Thyroid gland (tissue), 4 donors: ENCODE results near the gene AGBL2.
"Not testable (repeated sequence)": the region's sequence is repeated elsewhere in the genome, so short reads cannot be mapped to it uniquely, and the experiment has no call there.

Experiments used
- POLR2A ChIP-seq, 2 donors: fragments of 450-650 bp; IDR thresholded peaks; one replicate each; pipeline ENCODE4 v1.6.1; 2017; ENCODE audit warnings: antibody characterized with exemption in 2 of 2, mild to moderate bottlenecking in 2 of 2, moderate library complexity in 1 of 2
- TF ChIP-seq, protein P1 (sequence below), 6 experiments: fragments of 200-600 bp in 3 of 6; fragments of 450-650 bp in 3 of 6; sonication (generic) in 3 of 6; IDR thresholded peaks; one replicate each; pipeline ENCODE4 v1.5.1; 2016 to 2019; ENCODE audit warnings: antibody characterized with exemption in 6 of 6, mild to moderate bottlenecking in 2 of 6, inconsistent platforms in 1 of 6, moderate library complexity in 1 of 6

- not testable (repeated sequence) for TF ChIP-seq POLR2A (IDR thresholded peaks at IDR 0.05)
- TF ChIP-seq, protein P1, sequence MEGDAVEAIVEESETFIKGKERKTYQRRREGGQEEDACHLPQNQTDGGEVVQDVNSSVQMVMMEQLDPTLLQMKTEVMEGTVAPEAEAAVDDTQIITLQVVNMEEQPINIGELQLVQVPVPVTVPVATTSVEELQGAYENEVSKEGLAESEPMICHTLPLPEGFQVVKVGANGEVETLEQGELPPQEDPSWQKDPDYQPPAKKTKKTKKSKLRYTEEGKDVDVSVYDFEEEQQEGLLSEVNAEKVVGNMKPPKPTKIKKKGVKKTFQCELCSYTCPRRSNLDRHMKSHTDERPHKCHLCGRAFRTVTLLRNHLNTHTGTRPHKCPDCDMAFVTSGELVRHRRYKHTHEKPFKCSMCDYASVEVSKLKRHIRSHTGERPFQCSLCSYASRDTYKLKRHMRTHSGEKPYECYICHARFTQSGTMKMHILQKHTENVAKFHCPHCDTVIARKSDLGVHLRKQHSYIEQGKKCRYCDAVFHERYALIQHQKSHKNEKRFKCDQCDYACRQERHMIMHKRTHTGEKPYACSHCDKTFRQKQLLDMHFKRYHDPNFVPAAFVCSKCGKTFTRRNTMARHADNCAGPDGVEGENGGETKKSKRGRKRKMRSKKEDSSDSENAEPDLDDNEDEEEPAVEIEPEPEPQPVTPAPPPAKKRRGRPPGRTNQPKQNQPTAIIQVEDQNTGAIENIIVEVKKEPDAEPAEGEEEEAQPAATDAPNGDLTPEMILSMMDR (IDR thresholded peaks at IDR 0.05): not testable (repeated sequence)
Measured at GRCh38 chr11:47759291-47759690, 44.1 kb upstream of the AGBL2 start.
